NCI-H82 (cell line): ENCODE results near the gene ABCA13.

Experiments
- DNase-seq: peaks from one replicate; lab custom pipeline; 2025; lab: John Stamatoyannopoulos, UW

The ABCA13 gene

GRCh38 chr7:48438206-48438605 is 266.9 kb downstream of the ABCA13 start:
- no peak for DNase-seq

DNA sequence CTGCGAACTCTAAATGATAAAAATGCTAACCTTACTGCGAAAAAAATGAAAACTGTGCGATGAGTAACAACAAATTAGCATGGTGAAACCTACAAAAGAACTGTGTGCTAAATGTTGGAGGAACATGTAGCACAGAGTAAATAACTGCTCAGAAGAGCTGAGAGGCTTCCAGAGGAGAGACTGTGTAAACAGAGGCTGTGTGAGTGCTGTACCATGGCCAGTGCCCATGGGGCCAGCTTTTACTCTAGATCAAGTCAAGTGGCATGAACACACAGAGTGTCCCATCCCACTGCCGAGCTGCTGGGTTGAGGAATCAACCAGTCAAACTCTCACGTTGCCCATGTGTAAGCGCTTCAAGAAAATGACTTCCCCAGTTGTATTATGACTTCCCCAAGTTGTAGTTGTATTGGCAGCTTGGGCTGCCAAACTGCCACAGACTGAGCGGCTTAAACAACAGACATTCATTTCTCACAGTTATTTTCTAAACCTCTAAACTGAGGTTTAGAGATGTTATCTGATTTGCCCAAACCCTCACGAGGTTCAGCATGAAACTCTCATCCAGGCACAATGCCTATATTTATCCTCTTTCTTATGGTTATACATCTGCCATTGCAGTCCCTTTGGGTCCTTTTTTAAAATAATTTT is 270.7 kb downstream of the ABCA13 start:
- no peak for DNase-seq

GRCh38 chr7:48443051-48443450 is 271.8 kb downstream of the ABCA13 start:
- no peak for DNase-seq

DNA sequence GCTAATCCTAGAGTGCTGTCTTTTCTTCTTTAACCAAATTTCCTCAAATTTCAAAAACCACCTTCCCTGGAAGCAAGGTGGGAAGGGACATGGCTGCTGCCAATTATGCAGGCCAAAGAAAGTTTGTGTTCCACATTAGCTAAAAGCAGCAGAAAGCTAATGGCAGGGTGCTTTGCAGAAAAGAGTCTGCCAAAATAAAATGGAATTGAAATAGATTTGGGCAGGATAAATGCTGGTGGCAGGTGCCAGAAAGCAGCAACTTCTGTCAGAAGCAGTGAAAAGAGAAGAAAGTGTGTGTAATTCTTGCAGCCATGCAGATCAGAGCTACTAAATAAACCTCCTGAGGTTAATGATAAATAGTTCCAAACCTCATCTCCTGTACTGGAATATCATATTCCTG is 275.5 kb downstream of the ABCA13 start:
- DNase-seq: no peak

DNA sequence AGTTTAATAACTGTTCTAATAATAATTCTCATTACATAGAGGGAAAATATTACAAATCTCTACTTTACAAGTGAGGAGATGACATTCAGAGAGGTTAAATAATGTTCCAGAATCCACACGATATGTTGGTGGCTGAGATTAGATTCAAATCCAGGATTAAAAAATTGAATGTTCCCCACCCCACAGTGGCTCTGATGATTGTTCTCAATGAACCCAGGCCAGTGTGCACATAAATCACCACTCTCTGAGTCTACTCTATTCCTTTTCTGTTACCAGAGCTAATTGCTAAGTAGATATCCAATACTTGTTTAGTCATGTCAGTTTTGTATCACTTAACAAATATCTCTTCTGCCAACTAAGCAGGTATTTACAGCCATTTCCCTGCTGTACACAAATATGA is 281.0 kb downstream of the ABCA13 start:
- no peak for DNase-seq

- no peak for DNase-seq
Measured at GRCh38 chr7:48454750-48455192, 283.5 kb downstream of the ABCA13 start.

- DNase-seq: no peak
Measured at GRCh38 chr7:48455363-48455762, 284.1 kb downstream of the ABCA13 start.

GRCh38 chr7:48458701-48459524 is 287.7 kb downstream of the ABCA13 start:
- DNase-seq: no peak

GRCh38 chr7:48466713-48467112 is 295.5 kb downstream of the ABCA13 start:
- no peak for DNase-seq

DNA sequence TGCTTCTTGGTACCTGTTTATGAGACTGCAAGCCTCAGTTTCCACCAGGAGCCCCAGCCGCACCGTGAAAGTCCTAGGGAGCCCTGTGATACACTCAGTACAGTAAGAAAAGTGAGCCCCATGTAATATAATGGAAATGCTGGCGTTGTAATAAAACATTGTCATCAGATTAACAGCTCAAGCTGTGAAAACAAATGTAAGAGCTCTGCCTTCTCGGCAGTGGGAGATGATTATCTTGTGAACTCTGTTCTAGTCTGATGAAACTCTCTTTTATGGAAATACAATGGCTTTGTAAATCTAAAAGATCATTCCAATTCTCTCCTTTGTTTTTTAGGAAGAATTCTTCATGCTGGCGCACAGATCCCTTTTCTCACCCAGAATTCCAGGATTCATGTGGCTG is 299.9 kb downstream of the ABCA13 start:
- no peak for DNase-seq

DNA sequence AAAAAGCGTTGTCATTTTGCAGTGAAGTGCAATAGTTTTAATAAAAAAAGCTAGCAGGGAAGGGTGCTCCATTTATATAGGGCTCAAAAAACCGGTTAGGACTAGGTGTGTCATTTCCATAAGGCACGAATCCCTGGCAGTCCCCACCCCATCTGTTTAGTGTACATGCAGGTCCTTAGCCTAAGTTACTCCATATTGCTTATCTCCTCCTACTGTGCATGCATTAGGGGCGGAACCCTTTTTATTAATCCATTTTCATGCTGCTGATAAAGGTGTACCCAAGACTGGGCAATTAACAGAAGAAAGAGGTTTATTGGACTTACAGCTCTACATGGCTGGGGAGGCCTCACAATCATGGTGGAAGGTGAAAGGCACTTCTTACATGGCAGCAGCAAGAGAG is 301.4 kb downstream of the ABCA13 start:
- no peak for DNase-seq

DNA sequence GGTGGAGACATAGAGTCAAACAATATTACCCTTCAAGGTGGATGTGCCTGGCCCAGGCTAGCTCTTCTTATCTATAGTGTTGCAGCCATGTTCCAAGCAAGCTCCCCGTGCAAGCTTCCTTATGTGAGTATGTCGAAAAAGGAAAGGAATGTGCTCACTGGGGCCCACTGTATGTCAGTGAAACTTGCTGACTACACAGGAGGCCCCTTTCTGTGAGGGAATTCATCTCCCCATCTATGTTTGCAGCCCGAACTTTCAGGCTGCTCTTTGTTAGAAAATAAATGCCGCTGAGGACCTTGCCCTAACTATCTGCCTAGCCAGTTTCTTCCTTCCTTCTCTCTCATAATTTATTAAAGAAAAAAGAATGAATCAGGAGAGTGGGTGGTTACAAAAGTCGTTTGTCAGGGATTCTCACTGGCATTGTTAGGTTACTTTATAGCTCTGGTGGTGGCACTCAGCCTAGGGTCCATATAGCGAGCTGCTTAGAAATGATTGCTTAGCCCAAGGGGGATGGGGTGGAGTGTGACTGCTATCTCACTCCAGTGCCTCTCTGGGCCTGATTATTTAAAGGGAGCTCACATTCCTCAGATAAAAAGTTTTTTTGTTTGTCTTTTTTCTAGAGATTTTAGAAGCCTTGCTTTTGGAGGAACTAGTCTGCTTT is 302.1 kb downstream of the ABCA13 start:
- DNase-seq: no peak

DNA sequence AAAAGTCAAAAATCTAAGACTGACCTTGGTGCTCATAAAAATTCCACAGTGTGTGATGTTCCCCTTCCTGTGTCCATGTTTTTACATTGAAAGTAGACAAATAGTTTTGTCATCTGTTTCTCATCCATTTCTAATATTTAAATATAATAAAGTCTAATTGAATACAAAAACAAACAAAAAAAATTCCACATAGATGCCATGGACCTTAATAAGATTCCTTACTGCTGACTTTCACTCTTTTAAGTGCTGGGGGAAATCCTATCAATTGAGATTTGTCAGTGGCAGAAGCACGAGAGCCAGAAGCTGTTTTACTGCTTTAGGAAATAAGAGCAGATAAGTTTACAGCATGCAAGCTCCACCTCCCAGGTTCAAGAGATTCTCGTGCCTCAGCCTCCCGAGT is 310.0 kb downstream of the ABCA13 start:
- no peak for DNase-seq

DNA sequence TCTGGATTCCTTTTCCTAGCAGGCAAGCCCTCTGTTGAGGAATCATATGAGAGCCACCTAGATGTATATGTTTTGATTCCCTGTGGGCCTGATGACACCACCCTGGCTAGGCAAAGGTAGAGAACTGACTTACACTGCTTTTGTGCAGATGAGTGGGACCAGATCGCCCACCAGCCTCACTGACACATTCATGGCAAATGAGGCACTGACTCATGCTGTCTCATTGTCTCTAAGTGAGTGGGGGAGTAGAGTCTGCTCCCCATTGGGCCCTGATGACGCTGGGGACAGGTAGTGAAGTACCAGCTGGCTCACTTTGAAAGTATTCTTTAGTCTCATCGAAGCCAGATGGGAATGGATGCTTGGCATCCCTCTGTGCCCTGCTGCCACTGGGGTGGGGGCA is 326.3 kb downstream of the ABCA13 start:
- DNase-seq: no peak

DNA sequence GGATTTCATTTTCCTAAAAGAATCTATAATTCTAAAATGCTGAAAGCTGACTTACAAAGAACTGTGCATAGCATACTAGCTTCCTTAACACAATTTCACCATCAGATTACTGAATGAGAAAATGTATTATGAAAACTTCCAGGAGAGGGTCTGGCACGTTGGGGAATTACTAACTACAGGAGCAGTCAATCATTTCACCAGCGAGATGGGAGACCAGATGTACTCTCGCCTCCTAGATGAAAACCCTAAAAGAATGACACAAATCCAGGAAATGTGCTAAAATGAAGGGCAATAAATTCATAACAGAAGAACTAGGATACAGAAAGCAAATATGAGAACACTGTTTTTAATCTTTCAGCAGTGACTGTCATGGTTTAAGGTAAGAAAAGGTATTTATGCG is 330.8 kb downstream of the ABCA13 start:
- DNase-seq: no peak

DNA sequence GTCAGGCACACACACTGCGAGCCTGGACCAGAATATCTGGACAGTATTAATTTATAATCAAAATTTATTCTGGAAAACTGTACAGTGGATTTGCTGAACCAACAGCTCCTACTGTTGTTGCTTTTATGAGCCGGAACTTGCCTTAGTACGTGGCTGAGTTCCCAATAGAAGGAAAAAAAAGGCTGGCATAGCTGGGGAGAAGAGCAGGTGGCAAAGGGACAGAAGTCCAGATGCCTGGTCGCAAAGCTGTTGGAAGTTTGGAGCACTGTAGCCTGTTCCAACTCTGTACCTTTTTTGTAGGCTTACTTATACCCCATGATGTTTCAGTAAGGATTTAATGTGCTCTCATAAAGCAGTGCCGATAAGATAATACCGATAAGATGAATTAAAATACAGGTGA is 333.8 kb downstream of the ABCA13 start:
- DNase-seq: no peak

DNA sequence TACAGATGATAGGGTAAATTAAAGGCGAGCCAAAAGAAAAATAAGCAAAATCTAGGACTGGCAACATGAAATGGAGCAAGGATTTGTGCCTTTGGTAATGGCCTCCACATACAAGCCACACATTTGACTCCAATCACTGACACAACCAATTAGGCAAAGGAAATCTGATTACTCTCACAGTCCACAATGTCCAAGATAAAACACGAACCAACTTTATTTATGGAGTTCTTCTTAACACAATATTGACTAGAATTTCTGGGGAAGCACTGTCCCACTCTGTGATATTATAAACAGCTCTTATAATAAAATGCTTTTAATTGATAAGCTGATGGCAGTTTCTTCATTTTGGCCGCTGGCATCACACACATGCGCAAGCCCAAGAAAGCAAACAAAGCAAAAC is 334.2 kb downstream of the ABCA13 start:
- no peak for DNase-seq

DNA sequence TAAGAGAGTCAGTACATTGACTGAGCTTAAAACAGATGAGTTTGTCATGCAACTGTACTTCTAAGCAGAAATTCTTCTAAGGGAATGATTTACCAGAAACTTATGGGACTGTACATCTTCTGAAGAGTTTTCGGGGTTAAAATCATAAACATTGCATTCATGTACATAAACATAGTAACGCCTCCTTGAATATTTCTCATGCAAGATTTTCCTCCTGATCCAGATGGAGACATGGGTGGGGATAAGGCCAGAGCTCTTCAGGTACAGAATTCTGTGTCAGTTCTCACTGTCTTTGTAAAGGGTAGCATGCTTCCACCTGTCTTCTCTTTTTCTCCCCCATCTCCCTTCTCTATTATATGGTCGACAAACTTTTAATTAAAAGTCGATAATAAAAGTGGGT is 335.3 kb downstream of the ABCA13 start:
- no peak for DNase-seq

DNA sequence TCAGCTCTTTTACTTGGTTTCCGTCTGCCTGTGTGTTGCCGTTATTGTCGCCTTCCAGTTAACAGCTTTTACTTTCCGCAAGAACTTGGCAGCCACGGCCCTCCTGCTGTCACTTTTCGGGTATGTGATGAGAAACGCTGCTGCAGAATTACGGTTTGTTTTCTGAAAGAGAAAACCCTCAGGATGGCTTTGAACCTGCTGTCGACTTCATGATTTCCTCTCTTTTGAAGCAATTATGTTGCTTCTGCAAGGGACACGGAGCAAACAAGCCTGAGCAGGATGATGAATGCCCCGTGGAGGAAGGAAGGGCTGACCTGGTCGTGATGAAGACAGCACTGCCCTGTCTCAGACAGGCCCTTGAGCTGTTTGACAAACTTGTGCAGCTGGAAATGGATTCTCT is 339.8 kb downstream of the ABCA13 start:
- peak; percentile 84 for DNase-seq

- DNase-seq: peak; percentile 75
Measured at GRCh38 chr7:48512892-48513291, 341.6 kb downstream of the ABCA13 start.

DNA sequence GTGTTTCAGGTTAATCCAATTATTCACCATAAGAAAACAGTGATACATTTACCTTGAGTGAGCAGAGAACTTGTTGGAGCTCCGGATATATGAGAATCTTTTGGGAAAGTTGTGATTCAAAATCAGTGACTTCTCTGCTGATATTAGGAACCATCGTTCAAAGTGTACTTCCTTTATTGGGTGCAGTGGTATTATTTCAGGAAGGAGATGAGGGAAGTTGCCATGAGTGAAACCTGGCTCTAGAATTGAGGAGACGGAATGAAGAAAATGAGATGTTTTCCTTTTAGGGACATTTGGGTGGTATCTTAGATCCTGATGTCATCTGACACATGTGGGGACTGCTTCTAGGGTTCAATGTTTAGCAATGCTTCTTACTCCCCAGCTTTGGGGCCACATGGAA is 343.9 kb downstream of the ABCA13 start:
- DNase-seq: no peak

DNA sequence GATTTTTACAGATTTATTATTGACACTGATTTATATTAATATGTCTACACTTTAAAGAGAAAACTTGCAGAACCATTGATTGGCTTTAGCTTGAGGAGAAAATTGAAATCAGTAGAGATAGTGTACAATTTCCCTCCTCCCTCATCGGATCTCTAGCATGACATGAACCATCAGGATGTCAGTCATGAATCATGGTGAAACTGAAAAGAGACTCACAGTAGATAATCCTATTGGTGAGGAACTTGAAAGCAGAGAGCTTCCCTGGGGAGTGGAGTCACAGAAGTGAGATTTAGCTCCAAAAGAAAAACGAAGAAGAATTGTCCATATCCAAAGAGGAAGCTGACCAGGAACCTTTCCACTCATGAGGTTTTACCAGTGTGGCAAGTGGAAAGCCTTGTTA is 346.8 kb downstream of the ABCA13 start:
- peak; percentile 66 for DNase-seq

GRCh38 chr7:48522692-48523091 is 351.4 kb downstream of the ABCA13 start:
- no peak for DNase-seq
